Activated CD4-positive, alpha-beta T cell treated with anti-CD3 and anti-CD28 coated beads, Interleukin-2, Interleukin-6, amounts not matched to agents 100 ng/mL and 50 ng/mL, durations not matched to agents 16 hours and 8 hours (primary cell): Measurements from ENCODE around the gene PRKG1.

ENCODE experiments used
- DNase-seq: peaks from one replicate; pipeline ENCODE4 v3.0.0-alpha.2; 2020

PRKG1 gene

GRCh38 chr10:52313933-52314821 is 1239.9 kb downstream of the PRKG1 start, which contains the start of gene DKK1:
DKK1 (plus strand) TSS chr10:52314281; CDS start chr10:52314435, 154 bp downstream.
- DNase-seq = peak; percentile 39

GRCh38 chr10:52314822-52315552 is 1240.7 kb downstream of the PRKG1 start:
- no peak for DNase-seq

GRCh38 chr10:52316001-52316400 is 1241.7 kb downstream of the PRKG1 start:
- DNase-seq = no peak

GRCh38 chr10:52316500-52316899 is 1242.2 kb downstream of the PRKG1 start:
- no peak for DNase-seq

- DNase-seq = no peak
Observed at GRCh38 chr10:52318136-52318701, 1243.9 kb downstream of the PRKG1 start.

GRCh38 chr10:52318822-52319464 is 1244.7 kb downstream of the PRKG1 start:
- no peak for DNase-seq

- no peak for DNase-seq
Observed at GRCh38 chr10:52319926-52320325, 1245.6 kb downstream of the PRKG1 start.

GRCh38 chr10:52322323-52322722 is 1248.0 kb downstream of the PRKG1 start:
- no peak for DNase-seq

GRCh38 chr10:52322936-52323335 is 1248.6 kb downstream of the PRKG1 start:
- no peak for DNase-seq

GRCh38 chr10:52326382-52326781 is 1252.1 kb downstream of the PRKG1 start:
- no peak for DNase-seq

GRCh38 chr10:52331638-52332364 is 1257.5 kb downstream of the PRKG1 start:
- no peak for DNase-seq

- no peak for DNase-seq
Observed at GRCh38 chr10:52332815-52333214, 1258.5 kb downstream of the PRKG1 start.

- no peak for DNase-seq
Observed at GRCh38 chr10:52334595-52334994, 1260.3 kb downstream of the PRKG1 start.

- DNase-seq = no peak
Observed at GRCh38 chr10:52335665-52336064, 1261.4 kb downstream of the PRKG1 start.

- no peak for DNase-seq
Observed at GRCh38 chr10:52337225-52337624, 1262.9 kb downstream of the PRKG1 start.

GRCh38 chr10:52343439-52343838 is 1269.2 kb downstream of the PRKG1 start:
- DNase-seq = no peak

- DNase-seq = no peak
Observed at GRCh38 chr10:52346394-52347326, 1272.4 kb downstream of the PRKG1 start.

GRCh38 chr10:52347327-52347667 is 1273.0 kb downstream of the PRKG1 start:
- no peak for DNase-seq
